HG03575 (cell line): ENCODE results near the gene RACK1.
A peak's percentile ranks its signal among the peaks of the same experiment; 100 is the strongest.
"Not testable (repeated sequence)": the region's sequence is repeated elsewhere in the genome, so short reads cannot be mapped to it uniquely, and the experiment has no call there.

Experiments used
- ATAC-seq: cut with Tn5 transposase; IDR thresholded peaks from one replicate; pipeline ENCODE4 v1.9.1; 2021; ENCODE audit not compliant: unreplicated experiment, insufficient number of reproducible peaks, low FRiP score; ENCODE audit errors: extremely low read depth

Gene RACK1

GRCh38 chr5:181243564-181244343 is at the start of gene RACK1:
Gene RACK1, minus strand, starts transcription at chr5:181243906. Its CDS starts 106 bp downstream, at chr5:181243800.
- ATAC-seq = peak; percentile 30

GRCh38 chr5:181287331-181287730 is 43.6 kb upstream of the RACK1 start:
- not testable (repeated sequence) for ATAC-seq

GRCh38 chr5:181285962-181286705 is 42.4 kb upstream of the RACK1 start:
- not testable (repeated sequence) for ATAC-seq

GRCh38 chr5:181283841-181284755 is 40.4 kb upstream of the RACK1 start:
- ATAC-seq = not testable (repeated sequence)

- ATAC-seq = no peak
These were observed 39.6 kb upstream of the RACK1 start for GRCh38 chr5:181283347-181283746.

GRCh38 chr5:181282874-181283273 is 39.2 kb upstream of the RACK1 start:
- no peak for ATAC-seq

- ATAC-seq = not testable (repeated sequence)
These were observed 38.7 kb upstream of the RACK1 start for GRCh38 chr5:181282415-181282814.

GRCh38 chr5:181281984-181282316 is 38.2 kb upstream of the RACK1 start:
- ATAC-seq = no peak

- ATAC-seq = no peak
These were observed 37.6 kb upstream of the RACK1 start for GRCh38 chr5:181281077-181281983.

GRCh38 chr5:181280251-181280762 is 36.6 kb upstream of the RACK1 start:
- no peak for ATAC-seq

- ATAC-seq = not testable (repeated sequence)
These were observed 29.7 kb upstream of the RACK1 start for GRCh38 chr5:181273433-181273744.

GRCh38 chr5:181271081-181271480 is 27.4 kb upstream of the RACK1 start:
- ATAC-seq = no peak

- ATAC-seq = not testable (repeated sequence)
These were observed 24.2 kb upstream of the RACK1 start for GRCh38 chr5:181267907-181268306.

- ATAC-seq = not testable (repeated sequence)
These were observed 23.7 kb upstream of the RACK1 start for GRCh38 chr5:181267291-181267904.

- ATAC-seq = no peak
These were observed 21.5 kb upstream of the RACK1 start for GRCh38 chr5:181265092-181265671.

GRCh38 chr5:181263633-181264032 is 19.9 kb upstream of the RACK1 start:
- no peak for ATAC-seq

- no peak for ATAC-seq
These were observed 17.8 kb upstream of the RACK1 start for GRCh38 chr5:181261320-181262049.
